Uterus (tissue), 4 donors: ENCODE data around the gene ATRN. TPM values are rescaled to one million over a fixed set of nuclear protein-coding genes. Genes with fewer than 3 reads are reported as not detected.

ENCODE experiments used
- DNase-seq, 2 donors: peaks; one replicate each; pipeline ENCODE4 v3.0.0-alpha.2; 2019 to 2020
- H3K27ac ChIP-seq, 2 donors: fragments of 200-600 bp; sonication (generic); 1 replicate in 1 of 2; 2 replicates in 1 of 2; pipeline ENCODE4 v1.5.1; 2016 to 2018
- H3K27me3 ChIP-seq, 2 donors: fragments of 200-600 bp; sonication (generic); one replicate each; pipeline ENCODE4 v1.5.1; 2018 to 2019; ENCODE audit warnings: control low read depth in 1 of 2
- H3K36me3 ChIP-seq, 2 donors: fragments of 200-600 bp; sonication (generic); one replicate each; pipeline ENCODE4 v1.5.1; 2019; ENCODE audit warnings: control low read depth in 1 of 2
- H3K4me1 ChIP-seq, 2 donors: fragments of 200-600 bp; sonication (generic); one replicate each; pipeline ENCODE4 v1.5.1; 2018 to 2019; ENCODE audit warnings: control low read depth in 1 of 2
- H3K4me3 ChIP-seq, 2 donors: fragments of 200-600 bp; sonication (generic); 1 replicate in 1 of 2; 2 replicates in 1 of 2; pipeline ENCODE4 v1.5.1; 2018 to 2019; ENCODE audit warnings: mild to moderate bottlenecking in 1 of 2
- H3K9me3 ChIP-seq, 2 donors: fragments of 200-600 bp; sonication (generic); one replicate each; pipeline ENCODE4 v1.5.1; 2019; ENCODE audit warnings: control low read depth in 1 of 2
- CTCF ChIP-seq, 4 experiments: fragments of 200-600 bp in 2 of 4; fragments of 450-650 bp in 2 of 4; sonication (generic) in 2 of 4; IDR thresholded peaks; one replicate each; pipeline ENCODE4 v1.5.1; 2016 to 2019; ENCODE audit warnings: antibody characterized with exemption in 4 of 4, mild to moderate bottlenecking in 2 of 4, moderate library complexity in 1 of 4
- POLR2A ChIP-seq, 2 donors: fragments of 450-650 bp; IDR thresholded peaks; one replicate each; pipeline ENCODE4 v1.6.1; 2016; ENCODE audit warnings: antibody characterized with exemption in 2 of 2, mild to moderate bottlenecking in 1 of 2, moderate library complexity in 1 of 2
- intact Hi-C: fragments of 100-400 bp; cut with DNase I; formaldehyde crosslinking; loops from one replicate; pipeline ENCODE4 v1.15.1; 2023; ENCODE audit warnings: low total_unique reads
- total RNA-seq, 4 donors: library from RNA; depleted of rRNA in 3 of 4; stranded (reverse); fragments of >200 nt in 3 of 4; gene quantifications; one replicate each; pipeline versions ENCODE4 v1.1.0 to v1.2.4, GENCODE V29; 2014 to 2023
- donor health status: DM: yes; HTN: yes; CAD: no.

The ATRN gene
- total RNA-seq, 4 donors from 2014 or later, result 7.4 to 76.7 (median 21.2) TPM

GRCh38 chr20:3446779-3447178 lies 24.0 kb upstream of the ATRN start:
- Histone ChIP-seq H3K27ac (no peak overlapping the region), H3K4me1 (no peaks in the 10 kb centered on the region), H3K27me3 (no peaks in the 10 kb centered on the region), H3K9me3 (no peaks in the 10 kb centered on the region), H3K36me3 (no peaks in the 10 kb centered on the region), H3K4me3 (no peak overlapping the region)
- intact Hi-C loops, result no loop called here
- TF ChIP-seq CTCF (IDR thresholded peaks at IDR 0.05) (no peak), POLR2A (IDR thresholded peaks at IDR 0.05) (no peak)
- DNase-seq, result no peak

GRCh38 chr20:3447321-3447720 lies 23.5 kb upstream of the ATRN start:
- TF ChIP-seq POLR2A (IDR thresholded peaks at IDR 0.05) (no peak), CTCF (IDR thresholded peaks at IDR 0.05) (no peak)
- Histone ChIP-seq H3K4me1 (no peaks in the 10 kb centered on the region), H3K27ac (no peak overlapping the region), H3K36me3 (no peaks in the 10 kb centered on the region), H3K27me3 (no peaks in the 10 kb centered on the region), H3K9me3 (no peaks in the 10 kb centered on the region), H3K4me3 (no peak overlapping the region)
- no peak for DNase-seq
- intact Hi-C loops, result no loop called here

GRCh38 chr20:3449319-3449718 lies 21.5 kb upstream of the ATRN start:
- Histone ChIP-seq H3K4me1 (no peaks in the 10 kb centered on the region), H3K4me3 (no peak overlapping the region), H3K36me3 (no peaks in the 10 kb centered on the region), H3K27ac (no peak overlapping the region), H3K9me3 (no peaks in the 10 kb centered on the region), H3K27me3 (no peaks in the 10 kb centered on the region)
- TF ChIP-seq POLR2A (IDR thresholded peaks at IDR 0.05) (no peak), CTCF (IDR thresholded peaks at IDR 0.05) (no peak)
- intact Hi-C loops, result no loop called here
- no peak for DNase-seq

GRCh38 chr20:3452136-3452535 lies 18.7 kb upstream of the ATRN start:
- intact Hi-C loops, result no loop called here
- Histone ChIP-seq H3K4me1 (no peaks in the 10 kb centered on the region), H3K27me3 (no peaks in the 10 kb centered on the region), H3K9me3 (no peaks in the 10 kb centered on the region), H3K4me3 (no peak overlapping the region), H3K27ac (no peak overlapping the region), H3K36me3 (no peaks in the 10 kb centered on the region)
- DNase-seq, result no peak
- no peak for TF ChIP-seq POLR2A (IDR thresholded peaks at IDR 0.05)
- TF ChIP-seq CTCF (IDR thresholded peaks at IDR 0.05), result no peak

- intact Hi-C loops, result no loop called here
- no peak for DNase-seq
- Histone ChIP-seq H3K4me1 (no peaks in the 10 kb centered on the region), H3K27me3 (no peaks in the 10 kb centered on the region), H3K4me3 (no peak overlapping the region), H3K36me3 (no peaks in the 10 kb centered on the region), H3K9me3 (no peaks in the 10 kb centered on the region), H3K27ac (no peak overlapping the region)
- TF ChIP-seq POLR2A (IDR thresholded peaks at IDR 0.05) (no peak), CTCF (IDR thresholded peaks at IDR 0.05) (no peak)
Measured at GRCh38 chr20:3452690-3453089, 18.1 kb upstream of the ATRN start.
